GM19351 (cell line): ENCODE data around the gene GTF2H4.
"Not testable (repeated sequence)": the region's sequence is repeated elsewhere in the genome, so short reads cannot be mapped to it uniquely, and the experiment has no call there.

ENCODE experiments used
- ATAC-seq: cut with Tn5 transposase; IDR thresholded peaks from one replicate; pipeline ENCODE4 v1.9.1; 2021; ENCODE audit warnings: mild to moderate bottlenecking, moderate library complexity; ENCODE audit not compliant: unreplicated experiment

The GTF2H4 gene

GRCh38 chr6:30917487-30917886 is 9.5 kb downstream of the GTF2H4 start:
- no peak for ATAC-seq

GRCh38 chr6:30918670-30919069 is 10.7 kb downstream of the GTF2H4 start:
- no peak for ATAC-seq

- no peak for ATAC-seq
Measured at GRCh38 chr6:30922447-30922852, 14.4 kb downstream of the GTF2H4 start.

GRCh38 chr6:30924040-30924627 is 16.1 kb downstream of the GTF2H4 start:
- not testable (repeated sequence) for ATAC-seq

- ATAC-seq, result no peak
Measured at GRCh38 chr6:30926644-30927043, 18.6 kb downstream of the GTF2H4 start.

GRCh38 chr6:30927080-30927479 is 19.1 kb downstream of the GTF2H4 start:
- not testable (repeated sequence) for ATAC-seq

- ATAC-seq, result no peak
Measured at GRCh38 chr6:30928677-30929076, 20.7 kb downstream of the GTF2H4 start.

GRCh38 chr6:30930506-30930905 is 22.5 kb downstream of the GTF2H4 start:
- ATAC-seq, result no peak

GRCh38 chr6:30931272-30931671 is 23.3 kb downstream of the GTF2H4 start:
- ATAC-seq, result no peak

- ATAC-seq, result no peak
Measured at GRCh38 chr6:30931969-30932645, 24.1 kb downstream of the GTF2H4 start, which contains the start of gene SFTA2. TSS of gene SFTA2 (minus strand) at chr6:30932170. CDS start at chr6:30932096, 74 bp downstream.

GRCh38 chr6:30932665-30933365 is 24.8 kb downstream of the GTF2H4 start:
- ATAC-seq, result no peak

- ATAC-seq, result no peak
Measured at GRCh38 chr6:30935018-30935417, 27.0 kb downstream of the GTF2H4 start.

- ATAC-seq, result no peak
Measured at GRCh38 chr6:30937265-30937664, 29.3 kb downstream of the GTF2H4 start.

GRCh38 chr6:30938730-30939129 is 30.7 kb downstream of the GTF2H4 start:
- no peak for ATAC-seq

- ATAC-seq, result no peak
Measured at GRCh38 chr6:30939473-30939872, 31.5 kb downstream of the GTF2H4 start.

- ATAC-seq, result no peak
Measured at GRCh38 chr6:30940361-30940986, 32.5 kb downstream of the GTF2H4 start, which contains the start of gene MUCL3. TSS of gene MUCL3 (plus strand) at chr6:30940973. CDS start at chr6:30941000, 27 bp downstream.

GRCh38 chr6:30942338-30943060 is 34.5 kb downstream of the GTF2H4 start:
- no peak for ATAC-seq

GRCh38 chr6:30944051-30944450 is 36.0 kb downstream of the GTF2H4 start:
- no peak for ATAC-seq

- no peak for ATAC-seq
Measured at GRCh38 chr6:30945281-30945680, 37.3 kb downstream of the GTF2H4 start.

- no peak for ATAC-seq
Measured at GRCh38 chr6:30947231-30947630, 39.2 kb downstream of the GTF2H4 start.

- ATAC-seq, result no peak
Measured at GRCh38 chr6:30948811-30949210, 40.8 kb downstream of the GTF2H4 start.
